ENCODE data around the gene QSOX1.
A peak's percentile ranks its signal among the peaks of the same experiment; 100 is the strongest.
"Not testable (repeated sequence)": the region's sequence is repeated elsewhere in the genome, so short reads cannot be mapped to it uniquely, and the experiment has no call there.

Gene QSOX1, protein sequence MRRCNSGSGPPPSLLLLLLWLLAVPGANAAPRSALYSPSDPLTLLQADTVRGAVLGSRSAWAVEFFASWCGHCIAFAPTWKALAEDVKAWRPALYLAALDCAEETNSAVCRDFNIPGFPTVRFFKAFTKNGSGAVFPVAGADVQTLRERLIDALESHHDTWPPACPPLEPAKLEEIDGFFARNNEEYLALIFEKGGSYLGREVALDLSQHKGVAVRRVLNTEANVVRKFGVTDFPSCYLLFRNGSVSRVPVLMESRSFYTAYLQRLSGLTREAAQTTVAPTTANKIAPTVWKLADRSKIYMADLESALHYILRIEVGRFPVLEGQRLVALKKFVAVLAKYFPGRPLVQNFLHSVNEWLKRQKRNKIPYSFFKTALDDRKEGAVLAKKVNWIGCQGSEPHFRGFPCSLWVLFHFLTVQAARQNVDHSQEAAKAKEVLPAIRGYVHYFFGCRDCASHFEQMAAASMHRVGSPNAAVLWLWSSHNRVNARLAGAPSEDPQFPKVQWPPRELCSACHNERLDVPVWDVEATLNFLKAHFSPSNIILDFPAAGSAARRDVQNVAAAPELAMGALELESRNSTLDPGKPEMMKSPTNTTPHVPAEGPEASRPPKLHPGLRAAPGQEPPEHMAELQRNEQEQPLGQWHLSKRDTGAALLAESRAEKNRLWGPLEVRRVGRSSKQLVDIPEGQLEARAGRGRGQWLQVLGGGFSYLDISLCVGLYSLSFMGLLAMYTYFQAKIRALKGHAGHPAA

DNA sequence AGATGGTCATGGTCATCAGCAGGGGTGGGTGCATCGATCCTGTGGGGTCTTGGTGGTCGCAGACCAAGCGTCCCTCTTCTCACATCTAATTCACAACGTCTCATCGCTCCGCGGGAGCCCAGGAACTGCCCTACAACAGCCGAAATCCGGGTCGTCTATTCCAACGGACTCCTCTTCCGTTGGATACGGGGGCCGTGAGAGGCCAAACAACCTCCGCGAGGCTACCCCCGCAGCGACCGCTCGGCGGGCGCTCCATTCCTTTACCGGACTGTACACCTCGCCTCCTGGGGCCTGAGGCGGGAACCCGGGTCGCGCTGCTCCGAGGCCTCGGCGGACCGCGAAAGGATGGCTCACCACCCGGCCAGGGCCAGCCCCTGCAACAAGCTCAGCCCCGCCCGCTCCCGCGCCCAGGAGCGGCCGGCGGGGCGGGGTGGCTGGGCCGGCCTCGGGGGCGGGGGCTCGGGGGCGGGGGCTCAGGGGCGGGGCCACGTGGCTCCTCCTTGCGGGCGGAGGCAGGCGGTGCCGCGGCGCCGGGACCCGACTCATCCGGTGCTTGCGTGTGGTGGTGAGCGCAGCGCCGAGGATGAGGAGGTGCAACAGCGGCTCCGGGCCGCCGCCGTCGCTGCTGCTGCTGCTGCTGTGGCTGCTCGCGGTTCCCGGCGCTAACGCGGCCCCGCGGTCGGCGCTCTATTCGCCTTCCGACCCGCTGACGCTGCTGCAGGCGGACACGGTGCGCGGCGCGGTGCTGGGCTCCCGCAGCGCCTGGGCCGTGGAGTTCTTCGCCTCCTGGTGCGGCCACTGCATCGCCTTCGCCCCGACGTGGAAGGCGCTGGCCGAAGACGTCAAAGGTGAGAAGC, at the start of gene QSOX1:
QSOX1 (plus strand) TSS at position 545 of the 857 bp plus-strand sequence; CDS start at position 584, 39 bp downstream.
- DNase-seq: peak; percentile 87

DNA sequence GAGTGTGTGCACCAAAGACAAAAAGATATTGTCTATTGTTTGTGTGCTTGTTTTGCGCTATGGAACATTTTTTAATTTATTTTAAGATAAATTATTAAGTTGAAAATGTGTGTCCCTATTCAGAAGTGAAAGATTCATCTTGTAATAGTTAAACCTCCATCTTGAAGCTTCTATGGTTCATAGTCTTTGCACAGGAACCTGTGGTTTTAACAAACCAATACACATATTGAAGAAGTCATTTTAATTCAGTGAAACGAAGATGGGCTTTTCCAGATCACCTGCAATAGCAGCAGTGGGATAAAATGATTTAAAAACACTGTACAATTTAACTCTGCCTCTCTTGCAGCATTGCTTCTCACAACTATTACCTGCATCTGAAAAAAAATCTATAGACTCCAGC, 42.6 kb upstream of the QSOX1 start:
- no peak for DNase-seq

DNA sequence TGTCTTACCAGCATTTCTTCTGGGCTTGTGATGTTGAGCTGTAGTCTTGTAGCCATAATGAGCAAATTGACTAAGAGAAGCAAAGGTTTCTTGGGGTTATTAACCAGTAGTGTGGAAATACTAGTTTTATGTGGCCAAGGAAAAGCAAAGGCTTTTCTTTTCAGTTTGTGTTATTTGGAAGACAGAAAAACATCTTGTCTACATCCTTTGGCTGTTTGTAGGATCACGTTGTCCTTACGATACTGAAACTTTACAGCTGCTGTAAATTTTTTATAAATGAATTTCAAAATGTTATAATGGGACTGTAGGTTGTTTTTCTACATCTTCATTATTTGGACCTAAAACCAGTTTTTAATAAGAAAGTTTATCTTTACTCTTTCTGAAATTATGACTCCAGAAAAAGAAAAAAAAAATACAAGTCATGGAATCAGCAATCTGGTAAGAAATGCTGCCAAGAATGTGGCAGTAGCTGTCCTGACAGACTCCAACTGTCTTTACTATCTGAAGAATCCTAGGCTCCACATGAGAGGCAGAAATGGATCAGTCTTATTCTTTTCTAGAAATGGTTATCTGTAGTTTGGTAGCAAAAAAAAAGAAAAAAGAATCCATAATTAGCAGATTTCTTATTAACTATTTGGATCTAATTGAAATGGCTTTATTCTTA, 41.6 kb upstream of the QSOX1 start:
- no peak for DNase-seq

DNA sequence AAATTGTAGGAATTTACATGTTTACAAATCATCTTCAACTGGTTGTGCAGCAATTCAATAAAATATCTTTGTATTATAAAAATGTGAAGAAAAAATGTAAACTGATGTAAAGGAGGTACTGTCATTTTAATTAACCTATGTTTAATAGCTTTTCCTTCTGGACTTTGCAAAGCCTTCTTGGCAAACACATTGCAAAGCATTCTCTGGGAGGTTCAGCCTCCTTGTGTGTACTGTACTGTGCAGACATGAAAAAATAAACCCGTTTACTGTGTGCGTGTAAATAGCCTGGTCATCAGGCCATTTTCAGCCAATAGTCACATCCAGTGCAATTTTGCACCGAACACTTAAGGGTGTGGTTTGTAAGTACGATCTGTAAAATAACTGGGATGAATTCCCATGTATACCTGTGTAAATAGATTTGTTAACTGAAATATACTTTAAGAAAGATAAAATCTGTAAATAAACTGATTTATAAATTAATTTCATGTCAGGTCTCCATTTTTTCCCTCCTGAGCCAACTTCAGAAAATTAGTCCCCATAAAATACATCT, 40.2 kb upstream of the QSOX1 start:
- DNase-seq: no peak

DNA sequence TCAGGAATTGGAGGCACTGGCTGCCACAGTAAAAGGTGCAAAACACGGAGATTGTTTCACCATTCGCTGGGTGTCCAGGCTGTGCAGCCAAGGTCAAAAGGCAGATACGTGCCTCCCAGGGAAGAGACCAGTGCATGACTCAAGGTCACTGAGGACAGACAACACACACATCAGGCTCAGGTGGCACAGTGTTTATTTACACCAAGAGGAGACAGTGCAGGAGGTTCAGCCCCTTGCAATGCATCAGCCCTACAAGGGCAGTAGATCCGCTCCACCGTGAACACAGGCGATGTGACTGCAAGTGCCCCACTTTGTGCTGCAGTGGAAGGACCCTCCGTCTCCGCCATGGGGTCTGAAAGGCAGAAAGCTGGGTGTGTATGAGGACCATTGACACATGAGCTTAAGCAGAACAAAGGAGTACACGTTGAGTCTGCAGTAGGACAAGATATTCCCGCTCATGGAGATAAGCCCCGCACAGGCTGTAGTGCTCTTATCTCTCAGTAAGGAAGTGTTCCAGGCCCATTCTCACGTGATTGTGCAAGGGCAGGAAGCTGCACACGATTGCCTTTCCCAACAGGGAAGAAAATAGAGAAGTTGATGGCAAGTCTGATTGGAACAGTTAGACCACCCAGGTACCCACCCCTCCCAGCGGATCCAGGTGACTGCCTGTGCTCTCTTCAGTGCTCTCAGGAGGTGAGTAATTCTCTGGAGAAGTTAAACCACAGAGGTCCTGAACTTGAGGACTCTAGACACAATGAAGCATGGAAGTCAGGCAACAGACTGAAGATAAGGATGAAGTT, 37.5 kb upstream of the QSOX1 start:
- no peak for DNase-seq

DNA sequence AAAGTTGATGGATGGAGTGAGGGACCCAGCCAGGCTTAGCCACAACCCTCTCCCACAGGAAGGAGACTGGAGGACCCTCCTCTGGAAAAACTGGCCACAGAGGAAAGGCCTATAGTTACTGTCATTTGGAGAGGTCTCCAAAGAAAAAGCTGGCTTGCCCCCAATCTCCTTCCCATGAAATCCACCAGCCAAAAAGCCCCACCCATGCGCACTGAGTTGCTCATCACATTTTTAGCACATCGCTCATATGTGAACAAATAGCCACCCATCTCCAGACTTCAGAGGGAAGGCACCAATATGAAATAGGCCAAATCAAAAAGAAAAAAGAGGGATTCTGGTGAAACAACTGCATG, 36.9 kb upstream of the QSOX1 start:
- DNase-seq: no peak

DNA sequence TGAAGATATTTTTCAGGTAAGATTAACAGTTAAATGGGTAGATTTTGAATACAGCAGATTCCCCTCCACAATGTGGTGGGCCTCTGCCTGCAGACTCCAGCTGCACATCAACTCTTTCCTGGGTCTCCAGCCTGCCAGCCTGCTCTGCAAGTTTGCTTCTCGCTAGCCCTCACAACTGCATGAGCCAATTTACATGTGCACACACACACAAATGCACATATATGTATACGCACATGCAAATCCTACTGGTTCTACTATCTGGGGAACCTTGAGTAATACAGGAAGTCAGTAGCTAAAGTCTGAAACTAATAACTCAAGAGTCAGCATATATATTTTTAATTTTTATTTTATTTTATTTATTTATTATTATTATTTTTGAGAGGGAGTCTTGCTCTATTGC, 34.8 kb upstream of the QSOX1 start:
- DNase-seq: no peak

DNA sequence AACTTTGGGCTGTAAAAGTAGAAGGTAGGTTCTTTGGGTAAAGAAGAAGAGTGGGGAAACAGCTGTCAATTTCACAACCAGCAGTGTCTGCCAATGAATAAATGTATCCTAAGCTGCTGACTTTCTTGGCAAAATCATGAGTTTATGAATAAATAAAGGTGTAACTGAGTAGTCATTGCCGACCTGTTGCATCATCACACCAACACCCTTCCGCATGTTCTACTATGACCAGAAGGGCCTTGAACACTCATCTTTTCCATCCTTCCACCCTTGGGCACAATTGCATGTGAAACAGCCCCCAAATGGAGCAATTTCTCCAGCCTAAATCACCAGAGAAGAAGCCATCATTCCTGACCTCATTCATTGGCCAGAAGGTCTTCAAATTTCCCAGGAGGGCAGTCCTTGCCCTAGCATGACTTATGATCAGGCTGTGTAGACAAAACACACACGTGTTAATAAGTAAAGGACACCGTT, 31.2 kb upstream of the QSOX1 start:
- DNase-seq: no peak

DNA sequence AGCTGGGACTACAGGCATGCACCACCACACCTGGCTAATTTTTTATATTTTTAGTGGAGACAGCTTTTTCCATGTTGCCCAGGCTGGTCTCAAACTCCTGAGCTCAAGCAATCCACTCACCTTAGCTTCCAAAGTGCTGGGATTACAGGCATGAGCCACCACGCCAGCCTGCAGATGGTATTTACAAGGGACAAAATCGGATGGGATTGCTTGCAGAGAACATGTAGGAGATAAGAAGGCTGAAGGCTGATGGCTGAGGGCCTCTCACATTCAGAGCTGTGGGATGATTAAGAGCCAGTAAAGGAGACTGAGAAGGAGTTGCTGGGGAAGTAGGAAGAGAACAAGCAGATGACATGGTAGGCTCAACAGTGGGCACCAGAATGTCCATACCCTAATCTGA, 24.0 kb upstream of the QSOX1 start:
- no peak for DNase-seq

DNA sequence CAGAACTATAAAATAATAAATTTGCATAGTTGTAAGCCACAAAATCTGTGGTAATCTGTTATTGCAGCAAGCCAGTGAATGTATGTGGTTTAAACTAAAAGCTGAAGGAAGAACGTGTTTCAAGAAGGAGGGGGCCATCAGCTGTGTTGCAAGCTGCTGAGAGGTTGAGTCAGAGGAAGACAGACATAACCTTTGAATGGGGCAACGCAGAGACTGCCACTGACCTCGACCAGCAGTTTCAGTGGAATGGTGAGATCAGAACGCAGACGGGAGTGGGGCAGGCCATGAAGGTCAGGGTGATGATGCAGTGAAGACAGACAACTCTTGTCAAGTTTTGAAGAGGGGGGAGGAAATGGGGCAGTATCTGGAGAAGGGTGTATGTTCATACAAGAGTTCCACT, 23.2 kb upstream of the QSOX1 start:
- DNase-seq: no peak

DNA sequence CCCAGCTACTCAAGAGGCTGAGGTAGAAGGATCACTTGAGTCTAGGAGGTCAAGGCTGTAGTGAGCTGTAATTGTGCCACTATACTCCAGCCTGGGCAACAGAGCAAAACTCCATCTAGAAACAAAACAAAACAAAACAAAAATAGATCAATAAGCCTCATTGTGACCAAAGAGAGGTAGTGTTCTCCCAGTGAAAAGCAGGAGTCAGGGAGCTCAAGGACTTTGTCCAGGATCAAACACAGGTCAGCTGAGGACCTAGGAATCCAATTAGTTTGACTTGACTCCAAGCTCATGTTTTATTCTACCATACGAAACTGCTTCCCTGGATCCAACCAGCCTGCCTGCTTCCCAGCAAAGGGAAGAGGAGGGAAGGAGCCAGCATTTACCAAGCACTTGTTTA, 21.5 kb upstream of the QSOX1 start:
- DNase-seq: no peak

DNA sequence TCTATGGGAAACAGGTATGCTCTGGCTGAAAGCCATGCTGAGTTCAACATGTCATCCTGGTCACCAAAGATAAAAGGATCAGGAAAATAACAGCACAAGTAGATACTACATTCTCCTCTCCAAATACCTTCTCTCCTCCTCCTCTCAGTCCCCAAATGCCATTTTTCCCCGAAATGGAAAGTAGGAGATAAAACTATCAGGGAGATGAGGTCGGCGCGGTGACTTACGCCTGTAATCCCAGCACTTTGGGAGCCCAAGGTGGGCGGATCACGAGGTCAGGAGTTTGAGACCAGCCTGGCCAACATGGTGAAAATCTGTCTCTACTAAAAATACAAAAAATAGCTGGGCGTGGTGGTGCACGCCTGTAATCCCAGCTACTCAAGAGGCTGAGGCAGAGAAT, 21.0 kb upstream of the QSOX1 start:
- not testable (repeated sequence) for DNase-seq

DNA sequence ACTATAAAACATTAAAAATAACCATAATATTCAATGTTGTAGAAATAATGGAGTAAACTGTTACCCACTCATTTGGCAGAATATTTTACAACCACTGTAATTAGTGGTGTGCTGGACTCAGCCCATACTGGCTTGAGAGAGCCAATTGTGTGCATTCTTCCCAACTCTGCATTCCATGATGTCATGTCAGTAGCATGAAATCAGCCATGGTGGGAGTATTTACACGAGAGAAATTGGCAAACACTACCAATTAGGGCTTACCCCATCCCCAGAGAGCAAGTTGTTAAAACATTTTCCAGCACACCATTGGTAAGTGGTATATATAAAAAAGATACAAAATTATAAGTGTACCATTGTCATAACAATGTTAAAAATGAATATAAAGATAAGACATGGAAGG, 19.1 kb upstream of the QSOX1 start:
- no peak for DNase-seq

DNA sequence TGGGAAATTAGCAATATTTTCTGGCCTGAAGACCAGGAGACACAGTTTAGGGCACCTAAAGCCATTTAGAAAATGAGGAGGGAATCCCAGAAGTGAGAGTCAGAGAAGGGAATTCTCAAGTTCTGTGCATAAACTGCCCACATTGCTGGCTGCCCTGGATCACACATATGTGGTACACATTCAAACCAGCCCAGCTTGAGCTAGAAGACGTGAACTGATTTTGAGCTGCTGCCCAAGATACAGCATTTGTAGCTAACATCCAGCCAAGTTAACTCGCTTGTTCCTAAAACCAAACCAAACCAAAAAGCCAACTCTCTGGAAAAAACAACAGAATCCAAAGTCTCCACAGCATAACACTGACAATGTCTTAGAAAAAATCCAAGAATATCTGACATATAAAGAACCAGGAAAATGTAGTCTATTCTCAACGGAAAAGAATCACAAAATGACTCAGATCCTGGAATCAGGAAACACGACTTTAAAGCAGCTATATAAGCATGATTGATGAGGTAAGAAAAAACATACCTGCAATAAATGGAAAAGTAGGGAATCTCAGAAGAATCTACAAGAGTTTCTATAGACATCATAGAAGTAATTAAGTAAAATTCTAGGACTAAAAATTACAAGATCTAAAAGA, 18.2 kb upstream of the QSOX1 start:
- DNase-seq: no peak

DNA sequence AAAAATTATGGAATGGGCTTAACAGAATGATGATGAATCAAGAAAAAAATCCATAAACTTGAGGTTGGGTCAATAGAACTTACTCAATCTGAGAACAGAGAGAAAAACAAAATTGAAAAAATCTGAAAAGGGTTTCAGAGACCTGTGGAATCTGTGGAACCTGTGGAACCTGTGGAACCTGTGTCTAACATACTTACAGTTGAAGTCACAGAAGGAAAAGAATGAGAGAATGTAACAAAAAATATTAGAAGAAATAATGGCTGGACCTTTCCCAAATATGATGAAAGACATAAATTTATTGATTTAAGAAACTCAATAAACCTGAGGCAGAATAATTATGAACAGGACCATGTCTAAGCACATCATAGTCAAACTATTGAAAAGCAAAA, 17.7 kb upstream of the QSOX1 start:
- DNase-seq: no peak

DNA sequence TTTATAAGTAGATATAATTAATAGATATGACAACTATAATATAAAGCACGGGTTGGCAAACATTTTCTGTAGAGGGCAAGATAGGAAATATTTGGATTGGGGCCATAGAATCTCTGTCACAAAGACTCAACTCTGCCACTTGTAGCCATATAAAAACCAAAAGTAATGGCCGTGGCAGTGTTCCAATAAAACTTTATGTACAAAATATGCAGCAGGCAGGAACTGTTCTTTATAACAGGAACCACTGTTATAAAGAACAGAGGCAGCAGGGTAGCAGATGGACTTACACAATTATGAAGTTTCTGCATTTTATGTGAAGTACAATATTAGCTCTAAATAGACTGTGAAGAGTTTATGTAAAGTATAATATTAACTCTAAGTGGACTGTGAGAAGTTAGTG, 16.9 kb upstream of the QSOX1 start:
- no peak for DNase-seq

DNA sequence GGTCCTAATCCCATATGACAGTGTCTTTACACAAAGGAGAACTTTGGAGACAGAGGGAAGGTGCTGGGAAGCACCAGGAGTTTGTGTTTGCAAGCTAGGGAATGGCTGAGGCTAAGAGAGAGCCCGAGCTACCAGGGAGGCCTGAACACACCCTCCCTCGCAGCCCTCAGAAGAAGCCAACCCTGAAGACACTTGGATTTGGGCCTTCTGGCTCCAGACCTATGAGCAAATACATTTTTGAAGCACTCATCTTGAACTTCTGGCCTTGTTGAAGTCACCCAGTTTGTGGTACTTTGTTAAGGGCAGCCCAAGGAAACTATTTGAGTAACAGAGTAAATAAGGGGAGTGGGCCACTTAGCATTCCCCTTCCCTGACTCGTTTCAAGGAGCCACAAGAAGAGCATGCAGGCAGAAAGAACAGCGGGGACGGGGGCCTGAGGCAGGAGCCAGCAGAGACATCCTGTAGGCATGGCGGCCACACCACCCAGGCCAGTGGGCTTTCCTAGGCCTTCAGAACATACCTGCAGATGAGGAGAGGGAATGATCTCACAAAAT, 13.2 kb upstream of the QSOX1 start:
- no peak for DNase-seq

DNA sequence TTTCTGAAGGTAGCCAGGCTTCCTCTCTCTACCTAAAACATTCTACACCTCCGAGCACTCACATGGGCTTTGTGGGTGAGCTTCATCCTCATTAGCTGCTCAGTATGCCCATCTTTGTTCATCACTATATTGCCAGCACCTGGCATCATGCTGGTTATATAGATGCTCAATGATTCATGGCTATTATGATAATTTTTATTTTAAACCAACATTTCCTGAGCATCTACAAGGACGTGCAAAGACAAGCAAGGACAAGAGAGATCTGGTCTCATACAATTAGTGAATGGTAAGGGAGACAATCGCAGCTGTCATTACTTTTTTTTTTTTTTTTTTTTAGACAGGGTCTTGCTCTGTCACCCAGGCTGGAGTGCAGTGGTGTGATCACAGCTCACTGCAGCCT, 11.3 kb upstream of the QSOX1 start:
- DNase-seq: no peak

DNA sequence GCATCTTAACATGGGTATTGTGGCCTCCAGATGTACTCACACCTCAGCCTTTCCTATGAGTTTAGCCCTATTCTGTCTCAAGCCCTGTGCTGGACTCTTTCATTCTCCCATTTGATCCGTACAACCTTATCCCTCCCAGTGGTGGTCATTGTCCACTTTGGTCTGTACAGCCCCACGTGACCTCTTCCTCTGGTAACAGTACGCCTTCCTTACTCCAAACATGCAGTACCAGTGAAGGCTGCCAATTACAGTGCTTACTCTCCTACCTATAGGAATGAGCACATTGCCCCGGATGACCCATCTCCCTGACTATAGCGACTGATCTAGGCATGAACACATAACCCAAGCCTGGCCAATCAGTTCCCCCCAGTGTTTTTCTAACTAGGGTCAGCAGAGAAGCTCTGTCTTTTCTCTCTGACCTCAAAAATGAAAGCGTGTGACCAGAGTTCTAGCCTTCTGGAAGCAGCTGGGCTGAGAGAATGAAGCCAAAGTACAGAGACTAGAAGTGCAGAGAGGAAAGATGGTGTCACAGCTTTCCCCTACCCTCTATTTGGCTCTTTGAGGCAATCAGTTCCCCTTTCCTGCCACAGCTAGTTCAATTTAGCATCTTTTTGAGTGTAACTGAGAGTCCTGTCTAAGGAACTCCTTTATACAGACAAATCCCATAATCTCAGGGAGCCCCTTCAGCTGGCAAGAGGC, 9.9 kb upstream of the QSOX1 start:
- DNase-seq: no peak

DNA sequence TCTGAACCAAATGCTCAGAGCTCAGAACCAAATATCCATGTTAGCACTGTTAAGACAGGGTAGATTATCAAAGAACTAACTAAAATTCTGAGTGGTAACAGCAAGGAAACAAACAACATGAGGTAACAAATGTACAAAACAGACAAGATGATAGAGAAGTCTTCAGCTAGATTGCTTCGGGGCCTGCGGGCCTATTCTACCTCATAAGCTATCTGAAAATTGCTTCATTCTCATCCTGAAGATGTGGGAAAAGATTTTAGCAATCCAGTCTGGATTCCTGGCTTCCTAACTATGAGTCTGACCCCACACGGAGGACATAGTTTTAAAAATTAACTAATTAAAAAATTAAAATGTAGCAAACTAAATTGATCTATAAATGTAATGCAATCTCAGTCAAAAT, 9.2 kb upstream of the QSOX1 start:
- DNase-seq: no peak

Measured in stimulated activated CD4-positive, alpha-beta T cell treated with anti-CD3 and anti-CD28 coated beads, Interleukin-12 subunit alpha, Interleukin-12 subunit beta, amount 100 ng/mL, for 4 hours (primary cell).